Measurements from ENCODE around the gene LCMT2. TPM values are rescaled to one million over a fixed set of nuclear protein-coding genes. Genes with fewer than 3 reads are reported as not detected.

LCMT2 gene
- total RNA-seq, 1 experiment from 2014 or later: 12.1 TPM

DNA sequence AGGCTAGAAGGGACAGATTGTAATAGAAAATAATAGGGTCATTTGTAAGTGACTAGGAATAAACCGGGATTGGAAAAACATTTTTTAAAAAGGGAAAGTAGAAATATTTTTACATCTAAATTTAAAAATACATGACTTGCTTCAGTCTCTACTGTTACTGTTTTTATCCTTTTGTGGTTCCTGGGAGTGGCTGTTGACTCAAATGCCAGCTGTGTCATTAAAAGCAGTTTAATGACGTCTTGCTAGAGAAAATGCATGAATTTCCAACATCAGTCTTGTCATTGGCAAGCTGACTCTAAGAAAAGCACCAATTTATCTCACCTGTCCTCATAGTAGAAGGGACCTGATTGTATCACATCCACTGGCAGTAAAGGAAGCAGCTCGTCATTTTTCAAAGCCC lies 16.7 kb upstream of the LCMT2 start:
- POLR2A ChIA-PET: no interaction called here
- ATAC-seq: no peak
- CTCF ChIA-PET: no interaction called here

DNA sequence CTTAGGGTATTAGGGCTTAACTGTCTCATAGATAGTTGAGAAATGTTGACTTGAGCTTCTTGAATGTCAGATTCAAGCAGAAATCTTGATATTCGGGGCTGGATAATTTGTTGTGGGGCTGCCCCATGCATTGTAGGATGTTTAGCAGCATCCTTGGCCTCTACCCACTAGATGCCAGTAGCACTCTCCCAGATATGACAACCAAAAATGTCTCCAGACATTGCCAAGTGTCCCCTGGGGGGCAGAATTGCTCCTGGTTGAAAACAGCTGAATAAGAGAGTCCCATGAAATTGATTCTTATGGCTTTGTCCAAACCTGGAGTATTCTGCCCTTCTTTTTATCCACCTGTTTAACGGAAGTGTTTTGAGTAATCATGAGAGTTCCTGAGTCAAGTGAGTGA lies 15.9 kb upstream of the LCMT2 start:
- no peaks in the 10 kb centered on the region for H3K4me1 ChIP-seq (ENCODE audit: control insufficient read depth, insufficient read depth, low read length)
- TF ChIP-seq, protein P1, sequence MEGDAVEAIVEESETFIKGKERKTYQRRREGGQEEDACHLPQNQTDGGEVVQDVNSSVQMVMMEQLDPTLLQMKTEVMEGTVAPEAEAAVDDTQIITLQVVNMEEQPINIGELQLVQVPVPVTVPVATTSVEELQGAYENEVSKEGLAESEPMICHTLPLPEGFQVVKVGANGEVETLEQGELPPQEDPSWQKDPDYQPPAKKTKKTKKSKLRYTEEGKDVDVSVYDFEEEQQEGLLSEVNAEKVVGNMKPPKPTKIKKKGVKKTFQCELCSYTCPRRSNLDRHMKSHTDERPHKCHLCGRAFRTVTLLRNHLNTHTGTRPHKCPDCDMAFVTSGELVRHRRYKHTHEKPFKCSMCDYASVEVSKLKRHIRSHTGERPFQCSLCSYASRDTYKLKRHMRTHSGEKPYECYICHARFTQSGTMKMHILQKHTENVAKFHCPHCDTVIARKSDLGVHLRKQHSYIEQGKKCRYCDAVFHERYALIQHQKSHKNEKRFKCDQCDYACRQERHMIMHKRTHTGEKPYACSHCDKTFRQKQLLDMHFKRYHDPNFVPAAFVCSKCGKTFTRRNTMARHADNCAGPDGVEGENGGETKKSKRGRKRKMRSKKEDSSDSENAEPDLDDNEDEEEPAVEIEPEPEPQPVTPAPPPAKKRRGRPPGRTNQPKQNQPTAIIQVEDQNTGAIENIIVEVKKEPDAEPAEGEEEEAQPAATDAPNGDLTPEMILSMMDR (IDR thresholded peaks at IDR 0.05): peak; percentile 18
- no peak for TF ChIP-seq POLR2AphosphoS5 (IDR thresholded peaks at IDR 0.05; ENCODE audit: low read depth, low read length)
- ChIA-PET POLR2A (no interaction called here), CTCF (interaction anchor here (0.5 kb wide), 1 partner anchor 17 kb away, joined by 3 read pairs; no protein-coding TSS in a partner anchor)
- H3K36me3 ChIP-seq (ENCODE audit: control insufficient read depth, insufficient read depth, low read length): peaks cover 4% of the 10 kb centered on the region
- H3K9me3 ChIP-seq (ENCODE audit: control insufficient read depth, insufficient read depth, low read depth, low read length): no peaks in the 10 kb centered on the region
- intact Hi-C loops (cut with micrococcal nuclease; ENCODE audit: unreplicated experiment): no loop called here
- H3K27ac ChIP-seq (ENCODE audit: low read length): no peak overlapping the region
- no peak overlapping the region for H3K4me3 ChIP-seq (ENCODE audit: low read depth in 2 of 2, low read length in 2 of 2)
- H3K27me3 ChIP-seq (ENCODE audit: control insufficient read depth, insufficient read depth, low read length): no peaks in the 10 kb centered on the region
- ATAC-seq (no peak), DNase-seq (ENCODE audit: low read depth, low spot score) (no peak)
- in situ Hi-C loops (cut with HindIII; ENCODE audit: low pct_unique_long_range_greater_than_20kb, low sequenced_read_pairs): no loop called here
- no TSS peak for BruUV-seq (replicated peaks)

More for the DNA sequence above, 16.7 kb upstream of the LCMT2 start:
- TF ChIP-seq POLR2AphosphoS5 (IDR thresholded peaks at IDR 0.05; ENCODE audit: low read depth, low read length) (no peak), TCF7L2 (IDR thresholded peaks at IDR 0.05; ENCODE audit: low read depth, low read length) (no peak), SIN3A (IDR thresholded peaks at IDR 0.05; ENCODE audit: borderline replicate concordance, insufficient read depth, low read depth, low read length) (no peak)
- TF ChIP-seq, protein P1 (IDR thresholded peaks at IDR 0.05): no peak
- TF ChIP-seq, protein P2, sequence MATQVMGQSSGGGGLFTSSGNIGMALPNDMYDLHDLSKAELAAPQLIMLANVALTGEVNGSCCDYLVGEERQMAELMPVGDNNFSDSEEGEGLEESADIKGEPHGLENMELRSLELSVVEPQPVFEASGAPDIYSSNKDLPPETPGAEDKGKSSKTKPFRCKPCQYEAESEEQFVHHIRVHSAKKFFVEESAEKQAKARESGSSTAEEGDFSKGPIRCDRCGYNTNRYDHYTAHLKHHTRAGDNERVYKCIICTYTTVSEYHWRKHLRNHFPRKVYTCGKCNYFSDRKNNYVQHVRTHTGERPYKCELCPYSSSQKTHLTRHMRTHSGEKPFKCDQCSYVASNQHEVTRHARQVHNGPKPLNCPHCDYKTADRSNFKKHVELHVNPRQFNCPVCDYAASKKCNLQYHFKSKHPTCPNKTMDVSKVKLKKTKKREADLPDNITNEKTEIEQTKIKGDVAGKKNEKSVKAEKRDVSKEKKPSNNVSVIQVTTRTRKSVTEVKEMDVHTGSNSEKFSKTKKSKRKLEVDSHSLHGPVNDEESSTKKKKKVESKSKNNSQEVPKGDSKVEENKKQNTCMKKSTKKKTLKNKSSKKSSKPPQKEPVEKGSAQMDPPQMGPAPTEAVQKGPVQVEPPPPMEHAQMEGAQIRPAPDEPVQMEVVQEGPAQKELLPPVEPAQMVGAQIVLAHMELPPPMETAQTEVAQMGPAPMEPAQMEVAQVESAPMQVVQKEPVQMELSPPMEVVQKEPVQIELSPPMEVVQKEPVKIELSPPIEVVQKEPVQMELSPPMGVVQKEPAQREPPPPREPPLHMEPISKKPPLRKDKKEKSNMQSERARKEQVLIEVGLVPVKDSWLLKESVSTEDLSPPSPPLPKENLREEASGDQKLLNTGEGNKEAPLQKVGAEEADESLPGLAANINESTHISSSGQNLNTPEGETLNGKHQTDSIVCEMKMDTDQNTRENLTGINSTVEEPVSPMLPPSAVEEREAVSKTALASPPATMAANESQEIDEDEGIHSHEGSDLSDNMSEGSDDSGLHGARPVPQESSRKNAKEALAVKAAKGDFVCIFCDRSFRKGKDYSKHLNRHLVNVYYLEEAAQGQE (IDR thresholded peaks at IDR 0.05; ENCODE audit: insufficient read depth in 1 of 2, low read depth in 2 of 2, low read length in 1 of 2): no peak
- Histone ChIP-seq H3K4me1 (ENCODE audit: control insufficient read depth, insufficient read depth, low read length) (no peaks in the 10 kb centered on the region), H3K27me3 (ENCODE audit: control insufficient read depth, insufficient read depth, low read length) (no peaks in the 10 kb centered on the region), H3K27ac (ENCODE audit: low read length) (no peak overlapping the region), H3K36me3 (ENCODE audit: control insufficient read depth, insufficient read depth, low read length) (peaks cover 6% of the 10 kb centered on the region), H3K9me3 (ENCODE audit: control insufficient read depth, insufficient read depth, low read depth, low read length) (no peaks in the 10 kb centered on the region), H3K4me3 (ENCODE audit: low read depth in 2 of 2, low read length in 2 of 2) (no peak overlapping the region)
- no TSS peak for BruUV-seq (replicated peaks)
- in situ Hi-C loops (cut with HindIII; ENCODE audit: low pct_unique_long_range_greater_than_20kb, low sequenced_read_pairs) (no loop called here), intact Hi-C loops (cut with micrococcal nuclease; ENCODE audit: unreplicated experiment) (no loop called here)
- DNase-seq (ENCODE audit: low read depth, low spot score): no peak

DNA sequence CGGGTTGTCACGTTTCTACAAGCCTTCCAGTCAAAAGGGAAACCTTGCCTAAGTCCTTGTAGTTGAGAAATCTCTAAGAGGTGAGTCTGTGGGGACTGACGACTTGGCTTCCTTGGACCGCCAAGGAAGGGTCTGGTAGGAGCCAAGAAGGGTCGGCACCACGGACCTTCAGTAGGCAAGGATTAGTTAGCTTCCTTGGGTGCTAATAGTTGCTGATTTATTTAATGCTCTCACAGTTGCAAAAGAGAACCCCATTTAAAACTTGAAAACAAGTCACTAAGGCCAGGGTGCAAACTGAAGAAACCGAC lies 361 bp upstream of the LCMT2 start:
- POLR2A ChIA-PET: no interaction called here
- H3K27ac ChIP-seq (ENCODE audit: low read length): peak overlapping the region; percentile 98
- TF ChIP-seq, protein P2 (IDR thresholded peaks at IDR 0.05; ENCODE audit: insufficient read depth in 1 of 2, low read depth in 2 of 2, low read length in 1 of 2): no peak
- TF ChIP-seq POLR2AphosphoS5 (IDR thresholded peaks at IDR 0.05; ENCODE audit: low read depth, low read length): no peak; the same call in 1 of the 2 replicates
- ATAC-seq (peak; percentile 33), DNase-seq (ENCODE audit: low read depth, low spot score) (no peak)
- CTCF ChIA-PET: no interaction called here
- H3K4me3 ChIP-seq (ENCODE audit: low read depth in 2 of 2, low read length in 2 of 2): peak overlapping the region; percentile 79 to 98
- BruUV-seq (replicated peaks): TSS peak; percentile 96
- no peaks in the 10 kb centered on the region for H3K36me3 ChIP-seq (ENCODE audit: control insufficient read depth, insufficient read depth, low read length)
- no peaks in the 10 kb centered on the region for H3K9me3 ChIP-seq (ENCODE audit: control insufficient read depth, insufficient read depth, low read depth, low read length)
- in situ Hi-C loops (cut with HindIII; ENCODE audit: low pct_unique_long_range_greater_than_20kb, low sequenced_read_pairs): no loop called here
- intact Hi-C loops (cut with micrococcal nuclease; ENCODE audit: unreplicated experiment): no loop called here
- peaks cover 17% of the 10 kb centered on the region for H3K4me1 ChIP-seq (ENCODE audit: control insufficient read depth, insufficient read depth, low read length)
- H3K27me3 ChIP-seq (ENCODE audit: control insufficient read depth, insufficient read depth, low read length): no peaks in the 10 kb centered on the region

All from Panc1 (cell line).